Measurements from ENCODE around the gene DNM3.

The DNM3 gene

GRCh38 chr1:172451002-172451443, 609.7 kb downstream of the DNM3 start:
- no peak for DNase-seq (ENCODE audit: extremely low spot score, insufficient read length, low read depth)
- FAIRE-seq: no peak

DNA sequence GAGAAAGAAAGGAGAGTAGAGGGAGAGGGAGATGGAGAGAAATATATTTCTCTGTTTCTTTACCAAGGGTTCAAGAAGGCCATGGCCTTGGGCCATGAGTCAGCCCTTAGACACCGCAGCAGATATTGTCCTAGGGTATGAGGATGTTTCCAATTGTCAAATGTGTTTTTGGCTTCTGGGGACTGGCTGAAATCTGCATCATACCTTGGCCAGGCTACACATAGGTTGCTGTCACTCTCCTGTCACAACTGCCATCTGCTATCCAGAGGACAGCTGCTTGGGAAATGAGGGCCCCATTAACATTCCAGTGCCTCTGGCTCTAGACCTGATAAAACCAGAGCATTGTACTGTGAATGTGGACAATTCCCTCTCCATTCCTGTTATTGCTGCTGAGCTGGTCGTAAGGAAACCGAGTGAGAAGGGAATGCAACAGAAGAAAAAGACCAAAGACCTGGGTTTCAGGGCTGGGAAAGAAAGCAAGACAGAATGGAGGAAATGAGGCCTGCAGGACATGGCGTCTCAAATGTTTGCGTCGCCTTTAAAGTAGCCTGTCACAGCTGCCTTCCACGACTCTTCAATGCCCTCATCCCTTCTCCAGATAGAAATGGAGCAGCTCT, 611.3 kb downstream of the DNM3 start:
- no peak for DNase-seq (ENCODE audit: extremely low spot score, insufficient read length, low read depth)
- no peak for FAIRE-seq

DNA sequence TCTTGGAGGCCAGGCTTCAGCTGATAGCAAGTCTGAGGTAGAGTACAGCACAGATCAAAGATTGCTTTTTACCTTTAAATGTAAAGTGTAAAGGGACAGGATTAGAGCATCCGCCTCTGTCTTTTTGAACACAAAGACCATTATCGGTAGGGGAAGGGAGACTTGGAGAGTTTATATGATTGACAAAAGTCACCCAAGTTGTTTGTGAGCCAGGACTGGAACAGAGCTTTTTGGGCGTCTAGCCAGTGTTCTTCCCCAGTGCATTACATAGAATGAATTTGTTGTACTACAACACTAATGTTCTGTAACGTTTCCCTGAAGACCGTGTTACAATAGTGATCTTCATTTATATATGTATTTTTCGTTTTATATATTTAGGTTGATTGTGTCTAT, 611.9 kb downstream of the DNM3 start:
- no peak for FAIRE-seq
- DNase-seq (ENCODE audit: extremely low spot score, insufficient read length, low read depth): no peak

DNA sequence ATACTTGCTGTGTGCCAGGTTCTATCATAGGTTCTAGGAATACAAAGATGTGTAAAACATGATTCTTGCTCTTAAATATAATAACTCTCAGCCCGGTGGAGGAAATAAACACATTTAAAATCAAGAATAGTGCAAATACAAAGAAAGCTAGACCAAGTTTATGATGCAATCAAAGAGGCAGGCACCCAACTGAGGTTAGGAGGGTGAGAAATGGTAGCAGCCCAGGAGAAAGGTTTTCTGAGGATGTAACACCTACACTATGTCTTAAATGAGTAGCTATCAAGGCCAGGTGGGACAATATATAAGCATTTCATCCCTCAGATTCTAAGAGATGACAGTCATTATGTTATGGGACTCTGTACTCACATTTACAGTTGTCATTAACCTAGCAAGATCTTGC, 612.3 kb downstream of the DNM3 start:
- DNase-seq (ENCODE audit: extremely low spot score, insufficient read length, low read depth): no peak
- FAIRE-seq: no peak

GRCh38 chr1:172455451-172455850, 614.2 kb downstream of the DNM3 start:
- DNase-seq (ENCODE audit: extremely low spot score, insufficient read length, low read depth) (no peak), FAIRE-seq (no peak)

DNA sequence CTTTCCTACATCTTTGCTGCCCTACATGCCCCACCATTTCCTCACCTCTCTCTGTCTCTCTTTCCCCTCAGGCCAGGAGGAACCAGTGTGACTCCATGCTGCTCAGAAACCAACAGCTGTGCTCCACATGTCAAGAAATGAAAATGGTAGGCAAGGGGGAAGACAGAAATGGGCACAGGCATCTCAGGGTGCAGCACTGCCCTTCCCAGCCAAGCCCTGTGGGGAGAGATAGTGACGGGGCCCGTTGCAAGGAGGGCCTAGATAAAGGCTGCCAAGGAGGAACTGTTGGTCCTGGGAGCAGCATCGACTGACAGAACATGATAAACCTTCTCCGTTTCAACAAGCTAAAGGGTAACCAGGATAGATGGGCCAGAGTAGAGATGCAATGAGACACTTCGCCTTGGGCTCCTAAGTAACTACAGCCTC, 615.1 kb downstream of the DNM3 start:
- FAIRE-seq: no peak
- DNase-seq (ENCODE audit: extremely low spot score, insufficient read length, low read depth): no peak

GRCh38 chr1:172457479-172458130, 616.3 kb downstream of the DNM3 start:
- FAIRE-seq: no peak
- DNase-seq (ENCODE audit: extremely low spot score, insufficient read length, low read depth): no peak

DNA sequence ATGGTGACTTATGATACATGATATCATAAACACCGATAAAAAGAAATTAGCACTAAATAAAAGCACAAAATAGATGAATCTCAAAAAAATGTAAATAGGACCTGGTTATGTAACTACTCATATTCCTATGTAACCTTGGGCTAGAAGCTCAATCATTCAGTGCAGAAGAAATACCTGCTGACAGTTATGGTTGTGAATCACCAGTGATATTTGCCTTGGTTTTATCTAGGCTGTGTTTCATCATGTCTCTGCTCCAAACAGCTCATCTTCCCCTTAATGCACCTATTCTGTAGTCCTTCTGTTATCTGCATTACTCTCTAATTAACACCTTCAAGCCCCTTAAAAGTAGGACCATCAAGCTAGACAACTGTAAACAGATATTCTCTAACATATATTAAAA, 618.9 kb downstream of the DNM3 start:
- FAIRE-seq (no peak), DNase-seq (ENCODE audit: extremely low spot score, insufficient read length, low read depth) (no peak)

DNA sequence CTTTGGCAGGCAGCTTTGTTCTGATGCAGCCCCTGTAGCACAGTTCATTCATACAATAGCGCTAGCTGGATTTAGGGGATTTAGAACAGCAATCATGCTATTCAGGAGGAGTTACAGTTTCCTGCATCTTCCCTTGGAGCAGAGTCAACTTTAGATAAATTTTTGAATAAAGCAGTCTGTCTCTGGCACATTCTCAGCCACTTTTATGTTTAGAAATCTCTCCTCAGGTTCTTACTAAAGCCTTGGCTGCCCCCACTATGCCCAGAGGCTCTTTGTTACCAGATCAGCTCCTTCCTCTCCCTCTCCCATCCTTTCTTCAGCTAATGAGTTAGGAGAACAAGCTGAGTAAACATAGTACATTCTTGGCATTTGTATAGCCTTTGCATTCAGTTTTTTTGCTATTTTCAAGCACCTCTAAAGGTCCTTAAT, 619.6 kb downstream of the DNM3 start:
- no peak for FAIRE-seq

More for the DNA sequence above, 619.6 kb downstream of the DNM3 start:
- DNase-seq (ENCODE audit: extremely low spot score, insufficient read length, low read depth): no peak

Measured in GM18507 (cell line).